Muscle of back (tissue), 13 donors: ENCODE results near the gene SH3GL3. TPM values are rescaled to one million over a fixed set of nuclear protein-coding genes. Genes with fewer than 3 reads are reported as not detected.

Experiments used
- DNase-seq, 3 donors: peaks; one replicate each; pipeline versions ENCODE4 v3.0.0 to v3.0.0-alpha.2; 2013
- long read RNA-seq, 9 donors: transcript quantifications; one replicate each; lab custom pipeline, GENCODE V29; 2026
- polyA plus RNA-seq, 10 donors: library from polyadenylated mRNA; unstranded; fragments of 120-200 nt; gene quantifications; one replicate each; pipeline ENCODE4 v1.2.1, GENCODE V29; 2013; ENCODE audit not compliant: insufficient read length in 10 of 10

Gene SH3GL3
- polyA plus RNA-seq = 10 to 100 TPM in 6 of 10 donors, 1 to 10 TPM in 4; 8.1 to 17.6 (median 11.6) TPM
- long read RNA-seq, donor 1, partial matches to known transcripts = 0 of 3 reads
- long read RNA-seq, donor 1, other reads (novel, unspliced or antisense) = 0 of 3 reads
- long read RNA-seq, donor 2, transcript SH3GL3-202 (9 exons, 1,806 nt) = major isoform, 5 of 5 reads
- long read RNA-seq, donor 2, partial matches to known transcripts = 0 of 5 reads
- long read RNA-seq, donor 2, other reads (novel, unspliced or antisense) = 0 of 5 reads
- long read RNA-seq, donor 3 = 0 reads
- long read RNA-seq, donor 4, partial matches to known transcripts = 5 of 9 reads
- long read RNA-seq, donor 4, other reads (novel, unspliced or antisense) = 0 of 9 reads
- long read RNA-seq, donor 5, partial matches to known transcripts = 0 of 1 reads
- long read RNA-seq, donor 5, other reads (novel, unspliced or antisense) = 0 of 1 reads
- long read RNA-seq, donor 6, partial matches to known transcripts = 0 of 4 reads
- long read RNA-seq, donor 6, other reads (novel, unspliced or antisense) = 0 of 4 reads
- long read RNA-seq, donor 7, partial matches to known transcripts = 0 of 3 reads
- long read RNA-seq, donor 7, other reads (novel, unspliced or antisense) = 0 of 3 reads
- long read RNA-seq, donor 8, partial matches to known transcripts = 0 of 1 reads
- long read RNA-seq, donor 8, other reads (novel, unspliced or antisense) = 0 of 1 reads
- long read RNA-seq, donor 9, partial matches to known transcripts = 0 of 1 reads
- long read RNA-seq, donor 9, other reads (novel, unspliced or antisense) = 0 of 1 reads

- peak; percentile 79 to 96 (median 89) for DNase-seq
These were observed at the start of gene SH3GL3 for GRCh38 chr15:83446904-83447709. Gene SH3GL3, plus strand, starts transcription at chr15:83447341. Its CDS starts 193 bp downstream, at chr15:83447534.

GRCh38 chr15:83398626-83399025 is 48.5 kb upstream of the SH3GL3 start:
- DNase-seq = peak in 2 of 3 donors; percentile 8 to 21

- no peak for DNase-seq
These were observed 43.0 kb upstream of the SH3GL3 start for GRCh38 chr15:83404121-83404520.

GRCh38 chr15:83410532-83410931 is 36.6 kb upstream of the SH3GL3 start:
- no peak for DNase-seq

- DNase-seq = no peak
These were observed 34.0 kb upstream of the SH3GL3 start for GRCh38 chr15:83413054-83413719.

- no peak for DNase-seq
These were observed 25.1 kb upstream of the SH3GL3 start for GRCh38 chr15:83422081-83422480.

GRCh38 chr15:83422541-83422940 is 24.6 kb upstream of the SH3GL3 start:
- no peak for DNase-seq

GRCh38 chr15:83424101-83424500 is 23.0 kb upstream of the SH3GL3 start:
- no peak for DNase-seq

- DNase-seq = no peak
These were observed 16.7 kb upstream of the SH3GL3 start for GRCh38 chr15:83430441-83430840.

- DNase-seq = no peak
These were observed 15.6 kb upstream of the SH3GL3 start for GRCh38 chr15:83431521-83431920.

- DNase-seq = no peak
These were observed 11.9 kb upstream of the SH3GL3 start for GRCh38 chr15:83435202-83435601.

- no peak for DNase-seq
These were observed 11.4 kb upstream of the SH3GL3 start for GRCh38 chr15:83435782-83436181.

GRCh38 chr15:83436513-83437158 is 10.5 kb upstream of the SH3GL3 start:
- DNase-seq = peak in 2 of 3 donors; percentile 49 to 70

GRCh38 chr15:83443076-83443847 is 3.9 kb upstream of the SH3GL3 start:
- DNase-seq = no peak

GRCh38 chr15:83444936-83445335 is 2.2 kb upstream of the SH3GL3 start:
- no peak for DNase-seq

- DNase-seq = peak in 1 of 3 donors; percentile 60
These were observed 1.5 kb upstream of the SH3GL3 start for GRCh38 chr15:83445643-83446042.

GRCh38 chr15:83446417-83446816 is 724 bp upstream of the SH3GL3 start:
- no peak for DNase-seq

GRCh38 chr15:83449250-83449671 is 2.1 kb downstream of the SH3GL3 start:
- DNase-seq = no peak

- DNase-seq = peak in 2 of 3 donors; percentile 33 to 49
These were observed 2.9 kb downstream of the SH3GL3 start for GRCh38 chr15:83449937-83450506.

GRCh38 chr15:83457149-83457548 is 10.0 kb downstream of the SH3GL3 start:
- DNase-seq = no peak
